ENCODE results near the gene ZNF57. TPM values are rescaled to one million over a fixed set of nuclear protein-coding genes. Genes with fewer than 3 reads are reported as not detected.
"Not testable (repeated sequence)": the region's sequence is repeated elsewhere in the genome, so short reads cannot be mapped to it uniquely, and the experiment has no call there.

ZNF57 gene
- 8.6 TPM for polyA plus RNA-seq (ENCODE audit: insufficient read length)
- long read RNA-seq, donor 1, partial matches to known transcripts: 0 of 1 reads
- long read RNA-seq, donor 1, other reads (novel, unspliced or antisense): 0 of 1 reads
- long read RNA-seq, donor 2, partial matches to known transcripts: 0 of 1 reads
- long read RNA-seq, donor 2, other reads (novel, unspliced or antisense): 0 of 1 reads
- long read RNA-seq, donor 3, partial matches to known transcripts: 0 of 1 reads
- long read RNA-seq, donor 3, other reads (novel, unspliced or antisense): 0 of 1 reads
- long read RNA-seq, donor 4: 0 reads
- long read RNA-seq, donor 5, transcript ZNF57-201 (4 exons, 2,003 nt): major isoform, 7 of 8 reads
- long read RNA-seq, donor 5, partial matches to known transcripts: 0 of 8 reads
- long read RNA-seq, donor 5, other reads (novel, unspliced or antisense): 0 of 8 reads
- long read RNA-seq, donor 6, partial matches to known transcripts: 0 of 2 reads
- long read RNA-seq, donor 6, other reads (novel, unspliced or antisense): 0 of 2 reads
- long read RNA-seq, donor 7, partial matches to known transcripts: 0 of 7 reads
- long read RNA-seq, donor 7, other reads (novel, unspliced or antisense): 5 of 7 reads
- long read RNA-seq, donor 8, partial matches to known transcripts: 0 of 1 reads
- long read RNA-seq, donor 8, other reads (novel, unspliced or antisense): 0 of 1 reads

DNA sequence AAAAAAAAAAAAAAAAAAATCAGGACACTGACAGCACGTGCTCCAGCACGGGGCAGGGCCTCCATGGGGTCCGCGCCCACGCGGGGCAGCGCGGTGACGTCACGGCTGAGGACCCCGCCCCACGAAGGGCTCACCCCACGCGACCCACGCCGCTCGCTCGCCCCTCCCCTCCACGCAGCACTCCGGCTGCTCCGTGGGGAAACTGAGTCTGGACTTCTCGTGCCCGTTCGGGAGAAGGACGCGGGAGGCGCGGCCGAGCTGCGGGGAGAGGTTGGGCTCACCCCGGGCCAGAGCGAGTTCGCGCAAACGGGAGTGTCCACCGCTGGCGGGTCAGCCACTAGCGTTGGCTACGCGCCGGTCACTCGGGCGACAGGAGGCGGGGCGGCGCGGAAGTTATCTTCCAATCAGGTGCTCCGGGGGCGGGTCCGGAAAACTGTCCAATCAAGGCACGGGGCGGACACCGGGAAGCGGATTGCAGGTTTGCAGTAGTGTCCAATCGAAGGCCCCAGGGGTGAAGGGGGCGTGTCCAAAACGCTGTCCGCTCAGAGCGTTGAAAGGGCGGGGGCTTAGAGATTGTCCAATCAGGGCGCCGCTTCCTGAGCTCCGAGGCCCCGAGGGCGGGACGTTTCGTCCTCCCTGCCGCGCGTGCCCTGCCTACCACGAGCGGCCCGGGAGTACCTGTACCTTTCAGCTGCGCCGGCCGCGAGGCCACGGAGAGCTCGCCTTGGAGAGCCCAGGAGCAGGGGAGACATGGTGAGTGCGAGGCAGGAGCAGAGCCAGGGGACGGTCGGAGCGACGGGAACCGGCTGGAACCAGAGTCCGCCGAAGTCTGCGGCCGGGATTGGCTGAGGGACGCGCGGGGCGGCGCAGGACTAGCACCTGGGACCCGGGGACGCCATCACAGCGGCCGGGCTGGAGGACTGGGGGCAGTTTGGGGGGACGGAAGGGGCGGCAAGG is at the start of gene ZNF57:
Gene ZNF57 (plus strand): TSS at position 633 of the 957 bp plus-strand sequence. CDS start 118 bp downstream, at position 751.
- DNase-seq: peak; percentile 99

DNA sequence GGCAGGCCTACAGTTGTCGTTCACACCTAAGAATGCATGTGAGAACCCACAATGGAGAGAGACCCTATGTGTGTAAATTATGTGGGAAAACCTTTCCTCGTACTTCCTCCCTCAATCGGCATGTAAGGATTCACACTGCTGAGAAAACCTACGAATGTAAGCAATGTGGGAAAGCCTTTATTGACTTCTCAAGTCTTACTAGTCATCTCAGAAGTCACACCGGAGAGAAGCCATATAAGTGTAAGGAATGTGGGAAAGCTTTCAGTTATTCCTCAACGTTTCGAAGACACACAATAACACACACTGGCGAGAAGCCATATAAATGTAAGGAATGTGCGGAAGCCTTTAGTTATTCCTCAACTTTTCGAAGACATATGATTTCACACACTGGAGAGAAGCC is 48.1 kb upstream of the ZNF57 start:
- DNase-seq: no peak

DNA sequence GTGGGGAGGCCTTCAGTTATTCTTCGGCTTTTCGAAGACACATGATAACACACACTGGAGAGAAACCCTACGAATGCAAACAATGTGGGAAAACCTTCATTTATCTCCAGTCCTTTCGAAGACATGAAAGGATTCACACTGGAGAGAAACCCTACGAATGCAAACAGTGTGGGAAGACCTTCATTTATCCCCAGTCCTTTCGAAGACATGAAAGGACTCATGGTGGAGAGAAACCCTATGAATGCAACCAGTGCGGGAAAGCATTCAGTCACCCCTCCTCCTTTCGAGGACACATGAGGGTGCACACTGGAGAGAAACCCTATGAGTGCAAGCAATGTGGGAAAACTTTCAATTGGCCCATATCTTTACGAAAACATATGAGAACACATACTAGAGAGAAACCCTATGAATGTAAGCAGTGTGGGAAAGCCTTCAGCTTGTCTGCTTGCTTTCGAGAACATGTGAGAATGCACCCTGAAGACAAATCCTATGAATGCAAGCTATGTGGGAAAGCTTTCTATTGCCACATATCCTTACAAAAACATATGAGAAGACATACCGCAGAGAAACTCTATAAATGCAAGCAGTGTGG is 47.6 kb upstream of the ZNF57 start:
- DNase-seq: no peak

DNA sequence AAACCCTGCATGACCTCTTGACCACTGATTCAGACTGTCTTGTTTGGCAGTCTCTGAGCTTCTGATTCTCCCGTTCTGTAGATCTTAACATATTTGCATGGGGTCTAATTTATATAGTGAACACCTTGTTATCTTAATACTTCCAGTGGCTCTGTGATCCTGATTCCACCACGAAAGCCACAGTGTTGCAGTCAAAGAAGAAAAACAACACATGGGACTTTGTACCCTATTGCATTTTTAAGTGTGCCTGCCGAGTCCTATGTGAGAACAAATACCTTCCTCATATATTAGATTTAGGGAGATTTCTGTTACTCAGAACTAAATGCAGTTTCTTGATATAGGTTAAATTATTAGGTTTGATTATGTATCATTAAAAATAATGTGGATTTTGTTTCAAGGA is 45.9 kb upstream of the ZNF57 start:
- no peak for DNase-seq

DNA sequence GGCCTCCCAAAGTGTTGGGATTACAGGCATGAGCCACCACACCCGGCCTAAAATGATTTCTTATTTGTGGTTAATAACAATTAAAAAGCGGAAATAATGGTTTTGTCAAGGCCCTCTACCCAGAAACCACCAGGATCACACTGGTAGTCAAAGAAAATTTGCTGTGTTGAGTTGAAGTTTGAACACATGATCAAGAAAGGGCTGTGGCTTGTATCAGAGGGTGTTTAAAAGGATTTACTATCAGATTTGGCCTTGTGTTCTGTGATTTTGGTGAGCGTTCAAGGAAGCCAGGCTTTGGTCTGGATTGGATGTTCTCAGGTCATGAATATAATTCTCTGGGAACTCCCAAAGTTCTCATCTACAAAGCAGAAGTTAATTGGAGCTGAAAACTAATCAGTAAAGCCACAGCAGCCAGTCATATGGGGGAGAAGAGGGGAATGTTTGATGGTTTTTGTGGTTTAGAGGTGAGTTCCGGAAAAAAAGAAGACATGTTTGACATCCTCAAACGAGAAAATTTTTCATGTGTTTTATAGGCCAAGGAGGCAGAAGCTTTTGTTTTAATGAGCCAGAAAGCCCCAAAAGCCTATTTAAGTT is 44.2 kb upstream of the ZNF57 start:
- no peak for DNase-seq

DNA sequence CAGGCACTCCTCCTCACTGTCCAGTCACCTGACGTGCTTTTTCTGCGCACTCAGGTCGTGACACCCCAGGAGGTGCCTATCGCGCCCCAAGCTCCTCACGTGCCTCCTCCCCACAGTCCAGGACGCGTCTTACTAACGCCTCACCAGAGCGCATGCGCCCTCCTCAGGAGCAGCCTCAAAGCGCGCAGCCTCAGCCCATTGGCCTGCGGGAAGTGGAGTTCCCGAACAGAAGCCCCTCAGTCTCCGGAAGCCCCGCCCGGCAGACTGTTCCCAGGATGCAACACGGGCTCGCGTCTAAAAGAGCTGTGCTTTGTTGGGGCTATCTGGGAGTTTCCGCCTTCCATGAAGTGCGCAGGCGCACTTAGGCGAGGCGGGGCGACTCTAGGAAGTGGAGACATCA is 41.9 kb upstream of the ZNF57 start:
- no peak for DNase-seq

DNA sequence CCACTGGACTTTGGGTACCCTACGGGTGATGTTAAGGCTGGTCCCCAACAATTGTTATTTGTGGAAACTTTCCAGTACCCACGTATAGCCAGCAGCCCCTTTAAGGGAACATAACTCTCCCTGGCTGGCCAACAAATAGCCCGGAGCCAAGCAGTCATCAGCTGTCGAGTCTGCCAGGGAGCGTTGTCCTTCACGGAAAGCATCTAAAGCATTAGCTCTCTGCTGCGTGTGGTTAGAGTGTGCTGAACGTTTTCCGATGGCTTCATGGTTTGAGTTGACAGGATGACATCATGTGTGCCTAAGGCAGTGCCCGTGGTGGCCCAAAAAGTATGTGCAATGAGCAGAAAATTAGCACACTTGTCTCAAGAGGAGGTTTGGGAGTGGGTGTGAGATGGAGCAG is 36.9 kb upstream of the ZNF57 start:
- DNase-seq: no peak

DNA sequence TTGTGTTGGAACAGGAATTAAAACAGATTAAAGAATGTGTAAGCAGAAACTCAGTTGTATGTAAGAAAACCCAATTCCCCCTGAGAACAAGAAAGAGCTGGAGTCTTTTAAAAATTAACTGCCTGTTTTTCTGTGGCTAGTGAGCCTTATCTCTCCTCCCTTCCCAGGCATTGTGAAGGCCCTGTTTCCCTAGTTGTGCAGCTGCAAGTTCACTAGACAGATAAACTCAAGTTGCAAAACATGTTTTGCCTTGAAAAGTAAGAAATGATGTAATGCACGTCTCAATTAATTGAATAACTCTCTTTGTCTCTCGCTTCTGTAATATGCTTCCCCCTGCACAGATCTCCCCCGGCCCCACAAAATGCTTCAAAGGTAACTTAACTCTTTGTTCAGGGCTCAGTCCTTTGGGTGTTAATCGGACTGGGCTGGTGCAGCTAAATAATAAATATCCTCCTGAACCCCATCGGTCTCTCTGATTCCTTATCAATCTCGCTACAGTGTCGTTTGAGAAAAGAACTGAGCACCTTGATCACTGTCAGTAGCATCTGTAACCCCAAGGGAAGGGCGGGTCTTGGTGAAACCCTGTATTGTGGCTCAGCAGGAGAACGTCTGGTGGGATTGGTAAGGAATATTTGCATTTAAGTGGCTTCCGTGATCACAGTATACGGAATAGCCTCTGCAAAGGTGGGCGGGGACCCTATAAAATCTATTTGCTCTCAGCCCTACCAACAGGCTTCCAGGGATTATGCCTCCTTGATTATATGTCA is 35.2 kb upstream of the ZNF57 start:
- no peak for DNase-seq

DNA sequence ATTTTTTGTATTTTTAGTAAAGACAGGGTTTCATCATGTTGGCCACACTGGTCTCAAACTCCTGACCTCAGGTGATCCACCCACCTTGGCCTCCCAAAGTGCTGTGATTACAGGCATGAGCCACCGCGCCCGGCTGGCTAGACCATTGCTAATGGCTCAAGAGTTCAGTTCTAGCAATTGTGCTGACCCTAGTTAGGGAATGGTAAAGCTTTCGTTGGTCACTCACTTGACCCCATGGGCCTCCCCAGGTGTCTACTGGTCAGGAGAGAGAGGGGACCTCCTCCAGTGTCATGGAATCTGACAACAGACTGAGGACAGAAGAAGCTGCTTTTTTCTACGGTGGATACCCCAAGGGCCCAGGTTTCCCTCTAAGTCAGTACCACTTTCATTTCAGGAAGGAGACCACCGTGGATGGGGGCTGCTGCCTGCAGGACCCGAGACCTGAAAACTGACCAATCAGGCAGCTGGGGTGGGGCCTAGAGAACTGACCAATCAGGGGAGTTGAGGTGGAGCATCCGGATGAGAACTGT is 34.2 kb upstream of the ZNF57 start:
- DNase-seq: no peak

DNA sequence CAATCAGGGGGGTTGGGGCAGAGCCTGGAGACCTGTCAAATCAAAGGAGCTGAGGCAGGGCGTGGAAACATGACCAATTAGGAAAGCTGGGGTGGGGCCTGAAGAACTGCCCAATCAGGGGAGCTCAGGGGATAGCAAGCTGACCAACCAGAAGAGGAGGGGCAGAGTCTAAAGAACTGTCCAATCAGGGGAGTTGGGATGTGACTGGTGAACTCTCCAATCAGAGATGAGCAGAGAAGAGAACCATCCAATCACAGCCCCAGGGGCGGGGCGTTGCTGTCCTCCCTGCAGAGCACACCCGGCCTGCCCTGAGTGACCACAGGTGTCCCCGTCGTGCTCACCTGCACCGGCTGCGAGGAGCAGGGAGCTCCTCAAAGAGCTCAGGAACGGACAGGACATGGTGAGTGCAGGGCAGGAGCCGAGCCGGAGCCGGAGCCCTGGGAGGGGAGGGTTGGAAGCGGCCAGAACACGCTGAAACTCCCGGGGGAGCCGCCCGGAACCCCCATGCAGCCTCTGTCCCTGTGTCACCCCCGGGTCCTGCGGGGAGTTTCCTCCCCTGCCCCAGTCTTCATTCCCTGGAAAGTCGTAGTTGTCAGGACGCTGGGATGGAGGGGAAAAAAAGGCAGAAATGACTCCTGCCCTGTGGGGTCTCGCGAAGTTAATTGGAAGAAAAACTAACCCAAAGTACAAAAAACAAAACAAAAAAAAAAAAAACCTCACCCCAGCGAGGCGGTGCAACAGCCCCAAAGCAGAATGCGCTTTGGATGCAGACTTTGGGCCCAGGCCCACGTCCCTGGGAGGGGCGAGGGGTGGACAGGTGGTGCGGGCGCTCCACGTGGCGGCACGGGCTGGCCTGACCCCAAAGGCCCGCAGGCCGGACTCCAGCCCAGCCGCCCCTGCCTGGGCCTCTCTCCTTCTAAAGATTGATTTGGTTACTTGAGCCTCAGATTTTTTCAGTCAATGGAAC is 33.4 kb upstream of the ZNF57 start, which contains the start of gene ZNF556:
Gene ZNF556 (plus strand): TSS at position 311 of the 967 bp plus-strand sequence. CDS start 87 bp downstream, at position 398.
- DNase-seq: no peak

DNA sequence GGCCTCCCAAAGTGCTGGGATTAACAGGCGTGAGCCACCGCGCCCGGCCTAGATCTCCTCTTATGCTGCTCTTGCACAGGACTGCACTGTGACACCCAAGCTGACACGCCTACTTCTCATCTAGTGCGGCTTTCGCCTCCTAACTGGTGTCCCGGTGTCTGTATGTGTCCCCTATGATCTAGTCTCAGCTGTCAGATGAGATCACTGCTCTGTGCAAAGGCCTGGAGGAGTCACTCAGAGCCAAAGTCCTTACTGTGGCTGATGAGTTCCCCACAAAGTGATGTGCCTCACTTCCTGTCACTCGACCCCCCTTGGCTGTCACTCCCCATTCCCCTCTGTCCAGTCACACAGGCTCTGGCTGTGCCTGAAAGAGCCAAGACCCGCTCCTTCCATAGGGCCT is 31.1 kb upstream of the ZNF57 start:
- DNase-seq: no peak

DNA sequence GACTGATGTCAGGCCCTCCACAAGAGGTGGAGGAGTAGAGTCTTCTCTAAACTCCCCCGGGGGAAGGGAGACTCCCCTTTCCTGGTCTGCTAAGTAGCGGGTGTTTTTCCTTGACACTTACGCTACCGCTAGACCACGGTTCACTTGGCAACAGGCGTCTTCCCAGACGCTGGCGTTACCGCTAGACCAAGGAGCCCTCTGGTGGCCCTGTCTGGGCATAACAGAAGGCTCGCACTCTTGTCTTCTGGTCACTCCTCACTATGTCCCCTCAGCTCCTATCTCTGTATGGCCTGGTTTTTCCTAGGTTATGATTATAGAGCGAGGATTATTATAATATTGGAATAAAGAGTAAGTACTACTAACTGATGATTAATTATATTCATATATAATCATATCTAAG is 28.6 kb upstream of the ZNF57 start:
- DNase-seq: not testable (repeated sequence)

DNA sequence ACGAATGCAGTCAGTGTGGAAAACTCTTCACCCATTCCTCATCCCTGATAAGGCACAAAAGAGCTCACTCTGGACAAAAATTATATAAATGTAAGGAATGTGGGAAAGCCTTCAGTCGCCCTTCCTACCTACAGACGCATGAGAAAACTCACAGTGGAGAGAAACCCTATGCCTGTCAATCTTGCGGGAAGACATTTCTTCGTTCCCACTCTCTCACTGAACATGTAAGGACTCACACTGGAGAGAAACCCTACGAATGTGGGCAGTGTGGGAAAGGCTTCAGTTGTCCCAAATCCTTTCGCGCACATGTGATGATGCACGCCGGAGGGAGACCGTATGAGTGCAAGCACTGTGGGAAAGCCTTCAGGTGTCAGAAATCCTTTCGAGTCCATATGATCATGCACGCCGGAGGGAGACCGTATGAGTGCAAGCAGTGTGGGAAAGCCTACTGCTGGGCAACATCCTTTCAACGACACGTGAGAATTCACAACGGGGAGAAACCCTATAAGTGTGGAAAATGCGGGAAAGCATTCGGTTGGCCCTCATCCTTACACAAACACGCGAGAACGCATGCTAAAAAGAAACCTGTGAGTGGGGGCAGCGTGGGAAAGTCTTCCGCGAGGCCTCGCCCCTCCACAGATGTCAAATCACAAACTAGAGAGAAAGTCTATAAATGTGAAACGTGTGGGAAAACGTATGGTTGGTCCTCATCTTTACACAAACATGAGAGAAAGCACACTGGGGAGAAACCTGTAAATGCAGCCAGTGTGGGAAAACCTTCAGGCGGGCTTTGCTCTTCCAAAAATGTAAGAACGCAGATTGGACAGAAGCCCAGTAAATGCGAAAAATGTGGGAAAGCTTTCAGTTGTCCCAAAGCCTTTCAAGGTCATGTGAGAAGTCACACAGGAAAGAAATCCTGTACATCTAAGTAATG is 23.1 kb upstream of the ZNF57 start:
- DNase-seq: no peak

DNA sequence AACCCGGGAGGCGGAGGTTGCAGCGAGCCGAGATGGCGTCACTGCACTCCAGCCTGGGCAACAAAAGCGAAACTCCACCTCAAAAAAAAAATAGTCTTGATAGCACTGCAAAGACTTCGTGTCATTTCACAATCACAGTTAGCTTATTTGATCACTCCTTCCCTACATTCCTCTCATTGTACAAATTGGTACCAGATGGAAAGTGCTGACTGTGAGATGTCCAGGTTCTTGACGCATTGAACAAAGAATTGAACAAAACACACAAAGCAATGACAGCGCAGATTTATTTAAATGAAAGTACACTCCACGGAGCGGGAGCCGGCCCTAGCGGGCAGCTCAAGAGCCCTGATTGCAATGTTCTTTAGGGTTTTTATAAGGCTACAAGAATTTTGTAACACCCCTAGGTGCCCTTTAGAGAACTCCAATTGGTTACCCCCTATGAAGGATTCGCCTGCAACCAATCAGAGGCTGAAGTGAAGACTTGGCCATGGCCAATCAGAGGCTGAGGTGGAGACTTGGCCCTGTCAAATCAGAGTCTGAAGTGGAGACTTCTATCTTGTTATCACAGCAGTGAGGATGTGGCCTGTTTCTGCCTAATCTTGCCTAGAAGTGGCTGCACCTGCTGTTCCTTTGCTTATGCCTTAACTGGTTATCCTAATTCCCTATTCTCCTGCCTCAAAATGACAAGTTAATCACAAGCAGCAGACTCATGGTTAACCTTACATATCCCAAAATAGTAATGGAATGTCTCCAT is 16.9 kb upstream of the ZNF57 start:
- no peak for DNase-seq

DNA sequence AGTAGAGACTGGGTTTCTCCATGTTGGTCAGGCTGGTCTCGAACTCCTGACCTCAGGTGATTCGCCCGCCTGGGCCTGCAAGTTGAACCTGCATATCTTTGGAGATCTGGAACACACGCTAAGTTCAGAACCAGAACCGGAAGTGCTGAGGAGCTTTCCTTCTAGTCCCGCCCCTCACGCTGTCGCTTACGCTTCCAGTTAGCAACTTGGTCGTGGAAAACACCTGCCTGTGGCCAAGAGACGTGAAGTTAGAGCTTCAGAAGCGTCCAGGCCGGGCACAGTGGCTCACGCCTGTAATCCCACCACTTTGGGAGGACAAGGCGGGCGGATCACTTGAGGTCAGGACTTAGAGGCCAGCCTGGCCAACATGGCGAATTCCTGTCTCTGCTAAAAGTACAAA is 15.0 kb upstream of the ZNF57 start:
- no peak for DNase-seq

DNA sequence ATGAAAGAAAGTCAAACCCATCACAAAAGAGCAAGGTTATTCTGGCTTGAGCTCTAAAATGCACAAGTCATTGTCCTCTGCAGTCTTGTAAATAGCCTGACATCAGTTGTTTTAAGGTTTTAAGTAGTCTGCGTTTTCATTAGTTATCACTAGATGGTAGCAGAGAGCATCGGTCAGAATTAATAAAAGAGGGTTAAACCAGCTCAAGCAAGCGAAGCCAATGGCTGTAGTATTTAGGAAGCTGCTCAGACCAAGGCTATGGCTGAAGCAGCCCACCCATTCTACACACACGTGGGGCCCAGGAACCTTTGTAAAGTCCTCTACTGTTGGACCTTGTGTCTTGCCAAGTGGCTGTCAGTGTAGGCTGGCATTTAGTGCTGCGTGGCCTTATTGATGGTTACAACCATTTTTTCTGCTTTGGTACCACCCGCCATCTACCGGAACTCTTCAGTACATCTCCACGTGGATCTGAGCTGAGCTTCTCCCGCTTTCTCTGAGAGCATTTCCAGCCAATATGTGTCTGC is 13.3 kb upstream of the ZNF57 start:
- peak; percentile 84 for DNase-seq

DNA sequence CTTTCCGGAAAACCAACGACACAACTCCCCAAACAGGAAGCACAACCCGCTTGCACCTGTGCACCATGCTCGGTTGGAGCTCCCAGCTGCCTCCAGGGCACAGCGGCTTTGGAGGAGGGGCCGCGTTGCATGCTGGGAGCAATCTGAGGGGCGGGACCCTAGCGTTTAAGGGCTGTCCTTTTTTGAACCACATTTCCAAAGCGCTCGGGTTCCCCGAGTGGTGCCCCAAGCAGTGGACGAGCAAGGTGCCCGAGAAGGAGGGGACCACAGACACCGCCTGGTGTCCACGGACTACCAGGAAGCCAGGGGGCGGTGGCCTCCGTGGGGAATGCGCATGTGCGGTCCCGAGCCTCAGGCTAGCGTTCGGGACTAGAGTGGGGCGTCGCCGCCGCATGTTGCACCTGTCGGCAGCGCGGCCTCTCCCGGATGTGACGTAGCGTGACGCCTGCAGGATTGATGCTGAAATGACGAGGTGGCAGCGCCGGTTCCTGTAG is 11.9 kb upstream of the ZNF57 start:
- DNase-seq: no peak
